Measurements from ENCODE around the gene ABCA2.

The ABCA2 gene

DNA sequence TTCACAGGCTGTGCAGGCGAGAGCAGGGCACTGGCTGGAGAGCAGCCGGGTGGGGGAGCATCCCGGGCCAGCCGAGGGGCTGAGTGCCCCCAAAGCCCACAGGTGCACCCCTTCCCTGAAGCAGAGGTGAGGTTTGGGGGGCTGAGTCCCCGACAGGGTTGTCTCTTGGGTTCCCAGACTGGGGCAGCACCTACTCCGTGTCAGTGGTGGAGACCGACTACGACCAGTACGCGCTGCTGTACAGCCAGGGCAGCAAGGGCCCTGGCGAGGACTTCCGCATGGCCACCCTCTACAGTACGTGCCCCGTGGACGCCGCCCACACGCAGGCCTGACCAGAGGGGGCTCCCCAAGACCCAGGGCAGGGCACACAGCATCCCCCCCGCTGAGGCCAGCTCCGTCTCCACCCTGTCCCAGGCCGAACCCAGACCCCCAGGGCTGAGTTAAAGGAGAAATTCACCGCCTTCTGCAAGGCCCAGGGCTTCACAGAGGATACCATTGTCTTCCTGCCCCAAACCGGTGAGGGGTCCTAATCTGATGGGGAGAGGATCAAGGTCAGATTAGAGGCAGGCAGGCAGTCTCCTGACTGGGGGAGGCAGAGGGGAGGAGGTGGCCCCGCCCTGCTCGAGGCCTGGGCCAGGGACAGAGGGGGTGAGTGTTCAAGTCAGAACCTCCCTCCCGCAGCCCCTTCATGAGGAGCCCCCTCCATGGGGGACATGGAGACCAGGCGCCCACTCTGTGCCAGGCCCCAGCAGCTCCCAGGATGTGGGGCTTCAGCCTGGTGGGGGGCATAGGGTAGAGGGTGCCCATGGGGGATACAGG, 48.1 kb downstream of the ABCA2 start:
- no peak for DNase-seq

DNA sequence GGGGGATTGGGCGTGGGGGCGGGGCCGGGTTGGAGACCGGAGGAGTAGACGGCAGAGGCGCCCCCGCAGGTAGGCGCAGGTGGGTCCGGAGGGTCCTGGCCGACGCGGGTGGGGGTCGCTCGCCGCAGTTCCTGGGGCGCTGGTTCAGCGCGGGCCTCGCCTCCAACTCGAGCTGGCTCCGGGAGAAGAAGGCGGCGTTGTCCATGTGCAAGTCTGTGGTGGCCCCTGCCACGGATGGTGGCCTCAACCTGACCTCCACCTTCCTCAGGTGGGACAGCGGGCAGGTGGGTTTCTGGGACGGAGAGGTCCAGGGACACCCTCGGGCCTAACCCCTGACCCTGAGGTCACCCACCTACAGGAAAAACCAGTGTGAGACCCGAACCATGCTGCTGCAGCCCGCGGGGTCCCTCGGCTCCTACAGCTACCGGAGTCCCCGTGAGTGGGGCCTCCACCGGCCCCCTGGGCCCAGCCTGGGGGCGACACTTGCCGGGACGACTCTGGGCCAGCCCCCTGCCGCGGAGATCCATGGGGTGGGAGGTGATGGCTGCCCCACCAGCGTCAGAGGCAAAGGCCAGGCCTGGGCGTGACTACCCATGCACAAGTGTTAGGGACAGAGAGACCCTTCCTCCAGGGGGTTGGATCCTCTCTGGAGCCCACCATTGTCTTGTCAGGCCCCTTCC, 49.0 kb downstream of the ABCA2 start:
- DNase-seq, result no peak

DNA sequence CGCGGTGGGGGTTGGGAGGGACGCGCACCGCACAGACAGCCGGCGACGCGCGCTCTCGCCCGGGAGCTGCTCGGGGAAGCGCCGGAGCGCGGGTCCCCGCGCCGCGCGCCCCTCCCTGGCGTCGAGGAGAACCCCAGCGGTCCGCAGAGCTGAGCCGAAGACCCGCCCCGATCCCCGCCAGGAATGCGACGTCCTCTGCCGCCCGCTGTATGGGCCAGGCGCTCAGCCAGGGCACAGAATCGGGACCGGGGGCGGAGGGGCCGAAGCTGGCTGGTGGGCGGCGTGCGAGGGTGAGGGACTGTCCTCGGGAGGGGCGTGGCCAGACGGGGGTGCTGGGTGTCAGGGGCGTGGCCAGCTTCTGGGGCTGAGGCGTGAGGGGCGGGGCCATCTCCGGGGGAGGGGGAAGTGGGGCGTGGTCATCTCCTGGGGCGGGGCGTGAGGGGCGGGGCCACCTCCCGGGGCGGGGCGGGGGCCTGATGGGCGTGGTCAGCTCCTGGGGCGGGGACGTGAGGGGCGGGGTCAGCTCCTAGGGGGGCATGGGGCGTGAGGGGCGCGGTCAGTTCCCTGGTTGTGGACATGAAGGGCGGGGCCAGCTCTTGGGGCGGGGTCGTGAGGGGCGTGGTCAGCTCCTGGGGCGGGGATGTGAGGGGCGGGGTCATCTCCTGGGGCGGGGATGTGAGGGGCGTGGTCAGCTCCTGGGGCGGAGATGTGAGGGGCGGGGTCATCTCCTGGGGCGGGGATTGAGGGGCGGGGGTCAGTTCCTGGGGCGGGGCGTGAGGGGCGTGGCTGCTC, 49.8 kb downstream of the ABCA2 start:
- peak; percentile 11 for DNase-seq

DNA sequence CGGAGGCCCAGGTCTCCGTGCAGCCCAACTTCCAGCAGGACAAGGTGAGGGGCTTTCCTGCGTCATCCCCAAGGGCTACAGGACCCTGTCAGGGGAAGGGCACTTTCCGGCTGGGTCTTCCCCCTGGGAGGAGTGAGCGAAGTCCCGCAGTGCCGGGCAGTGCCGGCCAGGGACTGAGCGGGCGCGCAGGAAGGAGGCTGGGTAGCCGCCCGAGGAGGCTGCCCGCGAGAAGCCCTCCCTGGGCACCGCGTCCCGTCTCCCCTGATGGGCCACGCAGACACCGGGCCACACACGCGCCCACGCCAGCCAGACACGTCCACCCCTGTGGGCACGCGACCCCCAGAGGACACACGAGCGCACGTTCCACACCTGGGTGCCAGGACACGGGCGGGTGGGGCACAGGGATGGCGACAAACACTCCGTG, 50.4 kb downstream of the ABCA2 start:
- no peak for DNase-seq

DNA sequence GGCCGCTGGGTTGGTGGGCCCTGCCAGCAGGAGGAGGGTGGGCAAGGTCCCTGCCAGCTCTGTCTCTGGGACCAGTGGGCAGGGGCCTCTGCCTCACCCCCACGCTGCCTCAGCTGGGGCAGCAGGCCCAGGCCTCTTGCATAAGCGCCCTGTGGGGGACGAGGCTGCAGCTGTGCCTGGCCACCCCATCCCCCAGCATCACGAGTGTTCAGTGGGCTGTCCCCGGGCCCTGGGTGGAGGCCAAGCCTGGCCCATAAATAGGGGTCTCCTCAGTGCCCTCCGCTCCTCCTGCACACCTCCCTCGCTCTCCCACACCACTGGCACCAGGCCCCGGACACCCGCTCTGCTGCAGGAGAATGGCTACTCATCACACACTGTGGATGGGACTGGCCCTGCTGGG, 50.8 kb downstream of the ABCA2 start, which contains the start of gene PTGDS:
Gene PTGDS, plus strand, starts transcription at position 282 of the 400 bp plus-strand sequence. Its CDS starts 75 bp downstream, at position 357.
- DNase-seq, result no peak

DNA sequence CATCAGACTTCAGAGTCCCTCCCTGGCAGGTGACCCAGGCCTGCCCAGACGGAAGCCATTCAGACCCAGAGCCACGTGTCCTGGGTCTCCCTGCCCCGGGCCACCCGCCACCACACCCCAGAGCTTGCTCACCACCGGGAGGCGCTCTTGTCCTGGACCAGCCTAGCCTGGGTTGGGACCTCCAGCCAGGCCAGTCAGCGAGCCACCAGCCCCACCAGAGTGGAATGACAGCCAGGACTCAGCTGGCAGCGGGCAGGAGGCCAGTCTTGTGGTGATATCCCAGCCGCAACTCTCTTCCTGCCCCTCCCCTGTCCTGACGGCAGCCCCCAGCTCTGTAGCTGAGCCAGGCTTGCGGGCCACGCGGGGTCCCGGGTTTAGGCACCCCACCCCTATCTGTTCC, 52.4 kb downstream of the ABCA2 start:
- DNase-seq, result no peak

DNA sequence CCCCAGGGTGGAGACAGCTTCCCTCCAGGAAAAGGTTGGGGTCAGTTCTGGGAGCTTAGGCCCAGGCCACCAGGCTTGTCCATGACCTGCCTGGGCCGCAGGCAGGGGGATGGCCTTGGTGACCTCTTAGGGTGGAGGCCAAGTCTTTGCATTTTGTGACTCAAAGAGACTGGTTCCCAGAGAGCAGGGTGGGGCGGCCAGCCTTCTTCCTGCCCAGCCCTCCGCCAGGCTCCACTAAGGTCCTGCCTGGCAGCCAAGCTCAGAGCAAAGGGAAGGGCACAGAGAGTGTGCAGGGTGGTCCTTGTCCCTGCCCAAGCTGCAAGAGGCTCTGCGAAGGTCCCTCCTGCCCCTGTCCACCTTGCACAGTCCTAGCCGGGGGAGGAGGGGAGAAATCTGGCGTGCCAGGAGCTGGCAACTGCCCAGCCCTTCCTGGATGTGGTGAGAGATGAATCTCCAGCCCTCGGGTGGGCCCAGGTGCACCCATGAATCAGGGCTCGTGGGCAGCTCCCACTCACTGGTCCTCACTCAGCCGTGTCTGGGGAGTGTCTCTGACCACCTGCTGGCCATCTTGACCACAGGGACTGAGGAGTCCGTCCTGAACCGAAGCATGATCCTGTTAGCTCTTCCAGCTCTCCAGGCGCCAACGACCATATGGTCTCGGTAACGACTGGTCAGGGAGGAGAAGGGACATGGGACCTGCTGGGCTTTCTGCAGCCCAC, 53.1 kb downstream of the ABCA2 start:
- no peak for DNase-seq

DNA sequence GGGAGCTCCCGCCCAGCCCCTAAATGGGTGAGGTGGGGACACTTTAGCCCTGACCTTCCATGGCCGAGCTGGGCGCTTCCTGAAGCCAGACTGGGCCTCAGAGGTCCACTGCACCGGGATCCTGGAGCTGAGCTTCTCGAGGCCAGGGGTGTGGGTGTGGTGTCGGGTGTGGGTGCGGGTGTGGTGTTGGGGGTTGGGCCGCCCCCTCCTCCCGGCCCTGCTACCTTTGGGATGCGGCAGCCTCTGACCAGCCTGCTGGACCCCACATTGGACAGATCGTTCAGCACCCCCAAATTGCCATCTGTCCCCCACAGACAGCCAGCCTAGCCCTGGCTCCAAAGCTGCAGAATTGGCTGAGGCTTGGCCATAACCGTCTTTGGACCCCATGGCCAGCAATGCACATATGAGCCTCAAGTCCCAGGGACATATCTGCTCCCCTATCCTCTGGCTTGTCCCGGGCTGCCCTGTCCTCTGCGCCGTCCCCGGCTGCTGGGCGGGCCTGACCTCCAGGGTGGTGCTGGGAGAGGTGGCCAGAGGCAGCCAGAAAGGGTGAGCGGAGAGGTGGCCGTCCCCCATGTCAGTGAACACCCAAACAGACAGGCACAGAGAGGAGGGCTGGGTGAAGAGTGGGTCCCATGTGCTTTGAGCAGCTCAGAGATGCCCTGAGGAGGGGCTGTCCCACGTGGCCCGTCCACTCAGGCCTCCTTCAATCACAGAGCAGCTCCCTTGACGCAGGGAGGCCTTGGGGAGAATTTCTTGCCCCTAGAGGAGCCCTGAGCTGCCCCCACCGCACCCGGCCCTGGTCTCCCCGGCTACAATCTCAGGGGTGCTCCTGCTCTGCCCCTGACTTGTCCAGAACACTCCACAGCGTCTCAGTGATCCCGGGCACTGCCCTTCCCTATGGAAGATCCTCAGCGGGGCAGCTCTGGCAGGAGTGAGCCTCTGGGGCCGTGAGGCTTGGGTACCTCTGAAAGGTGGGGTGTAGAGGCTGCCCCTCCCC, 54.1 kb downstream of the ABCA2 start:
- no peak for DNase-seq

DNA sequence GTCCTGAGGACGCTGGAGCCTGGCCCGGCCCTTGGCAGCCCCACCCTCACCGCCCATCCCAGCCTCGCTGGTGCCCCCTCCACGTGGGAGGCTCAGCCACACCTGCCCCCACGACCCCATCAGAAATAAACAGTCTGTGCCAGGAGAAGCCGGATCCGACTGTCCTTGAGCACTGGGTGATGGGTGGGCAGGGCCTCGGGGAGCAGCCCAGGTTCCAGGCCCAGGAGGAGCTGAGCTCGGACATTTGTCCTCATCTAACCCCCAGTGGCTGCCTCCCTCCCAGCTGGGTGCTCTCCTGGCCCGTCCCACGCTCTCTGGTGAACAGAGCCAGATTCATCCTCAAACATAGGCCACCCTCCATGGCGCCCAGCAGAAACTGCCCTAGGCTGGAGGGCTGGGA, 55.3 kb downstream of the ABCA2 start:
- no peak for DNase-seq

DNA sequence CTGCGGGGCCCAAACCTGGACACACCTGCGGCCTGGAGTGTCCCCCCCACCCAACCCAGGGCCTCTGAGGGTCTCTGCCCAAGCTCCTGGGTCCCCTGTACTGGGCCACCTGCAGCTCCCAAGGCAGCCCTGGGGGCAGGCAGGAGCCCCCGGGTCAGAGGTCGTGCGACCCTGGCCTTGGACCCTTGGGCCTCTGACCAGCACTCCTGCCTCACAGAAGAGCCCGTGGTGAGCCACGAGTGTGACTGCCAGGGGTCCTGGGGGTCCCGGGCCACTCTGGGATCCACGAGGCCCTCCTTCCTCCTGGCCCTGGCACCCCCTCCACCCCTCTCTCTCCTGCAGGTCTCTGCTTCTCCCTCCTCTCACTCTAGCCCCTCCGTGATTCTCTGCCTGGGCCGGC, 55.7 kb downstream of the ABCA2 start:
- no peak for DNase-seq

DNA sequence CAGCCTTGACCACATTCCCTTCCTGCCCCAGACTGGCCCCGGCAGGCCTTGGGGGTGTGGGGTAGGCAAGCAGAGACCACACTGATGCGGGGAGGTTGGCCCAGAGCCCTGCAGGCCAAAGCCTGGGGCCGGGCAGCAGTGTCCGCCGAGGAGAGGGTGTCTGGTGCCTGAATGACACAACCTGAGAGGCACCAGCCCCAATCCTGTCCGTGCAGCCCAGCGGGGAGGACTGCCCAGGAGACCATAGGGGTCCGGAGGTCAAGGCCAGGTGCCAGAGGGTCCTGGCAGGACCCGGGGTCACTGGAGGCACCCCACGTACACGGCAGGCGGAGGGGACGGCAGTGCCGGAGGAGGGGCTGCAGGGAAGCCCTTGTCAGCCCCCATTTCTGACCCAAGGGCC, 56.3 kb downstream of the ABCA2 start:
- no peak for DNase-seq

DNA sequence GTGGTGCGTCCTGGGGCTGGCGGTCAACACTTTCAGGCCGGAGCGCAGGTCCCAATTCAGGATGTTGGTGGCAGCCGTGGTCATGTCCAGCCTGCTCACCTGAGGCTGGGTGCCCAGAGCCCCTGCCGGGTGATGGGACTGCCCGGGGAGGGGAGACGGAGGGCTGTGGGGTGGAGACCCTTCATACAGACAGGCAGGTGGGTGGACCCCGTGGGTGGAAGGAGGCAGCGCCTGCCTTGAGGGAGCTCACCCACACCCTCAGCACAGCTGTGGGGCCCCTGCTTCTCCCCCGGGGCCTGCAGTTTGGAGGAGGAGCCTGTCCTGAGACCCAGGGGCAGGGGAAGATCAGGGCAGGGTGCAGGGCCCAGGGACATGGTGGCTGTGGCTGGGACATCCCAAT, 57.7 kb downstream of the ABCA2 start:
- DNase-seq, result no peak

DNA sequence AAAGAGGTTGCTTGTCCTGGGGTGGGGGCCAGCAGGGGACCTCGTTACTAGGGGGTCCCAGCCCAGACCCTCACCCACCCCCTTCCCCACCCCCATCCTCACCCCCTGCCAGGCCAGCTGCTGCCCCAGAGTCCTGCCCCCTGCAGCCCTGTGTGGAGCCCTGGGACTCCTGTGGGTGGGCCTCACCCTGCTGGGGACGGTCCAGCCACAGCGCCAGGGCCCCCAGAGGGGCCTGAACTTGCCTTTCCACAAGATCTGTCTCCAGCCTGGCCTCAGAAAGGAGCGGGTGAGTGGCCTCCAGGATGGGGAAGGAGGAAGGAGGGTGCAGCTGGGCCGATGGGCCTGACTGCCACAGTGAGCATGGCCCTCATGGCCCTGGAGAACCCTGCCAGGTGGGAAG, 58.3 kb downstream of the ABCA2 start:
- DNase-seq, result no peak

DNA sequence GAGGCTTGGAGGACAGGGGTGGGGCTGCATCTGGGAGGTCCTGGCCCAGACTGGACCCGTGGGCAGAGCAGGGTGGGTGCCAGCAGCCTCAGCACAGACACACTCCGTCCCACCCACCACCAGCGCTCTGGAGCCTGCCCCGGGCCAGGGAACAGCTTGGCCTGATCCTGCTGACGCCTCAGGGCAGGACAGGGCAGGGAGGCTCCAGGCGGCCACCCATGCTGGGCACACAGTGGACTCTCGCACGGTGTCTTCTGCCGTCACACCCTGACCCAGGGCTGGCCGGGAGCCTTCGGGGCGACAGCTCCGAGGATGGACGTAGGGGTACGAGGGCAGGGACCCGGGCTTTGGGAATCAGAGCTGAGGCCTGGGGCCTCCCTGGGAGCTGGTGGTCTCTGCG, 58.9 kb downstream of the ABCA2 start:
- no peak for DNase-seq

DNA sequence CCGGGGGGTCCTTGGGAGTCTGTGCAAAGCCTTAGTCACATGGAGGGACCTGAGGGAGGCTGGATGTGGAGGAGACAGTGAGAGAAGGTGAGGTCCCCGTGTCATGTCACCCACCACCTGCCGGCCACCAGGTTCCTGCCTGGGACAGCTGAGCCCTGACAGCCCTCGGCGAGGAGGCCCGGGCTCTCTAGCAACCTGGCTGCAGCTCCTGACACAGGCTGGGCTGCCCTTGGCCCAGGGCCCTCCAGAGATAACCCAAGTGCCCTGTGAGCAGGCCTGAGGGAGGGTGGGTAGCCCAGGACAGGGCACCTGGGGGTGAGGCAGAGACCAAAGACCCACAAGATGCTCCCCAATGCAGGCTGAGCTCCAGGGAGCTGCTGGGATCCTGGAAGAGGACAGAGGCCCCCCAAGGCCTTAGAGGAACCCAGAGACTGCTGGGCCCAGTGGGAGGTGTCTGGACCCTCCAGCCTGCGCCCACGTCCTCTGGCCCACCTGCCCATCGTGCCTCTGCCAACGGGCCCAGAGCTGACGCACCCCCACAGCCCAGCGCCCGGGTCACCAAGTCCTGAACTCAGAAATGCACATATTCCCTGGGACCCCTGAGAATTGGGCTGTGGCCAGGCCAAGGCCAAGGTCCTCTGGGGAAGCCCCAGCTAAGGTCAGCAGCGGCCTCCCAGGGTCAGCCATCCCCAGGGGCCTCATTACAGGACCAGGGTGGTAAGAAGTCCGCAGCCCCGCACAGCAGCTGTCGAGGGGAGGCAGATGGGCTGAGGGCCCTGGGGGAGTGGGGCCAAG, 59.5 kb downstream of the ABCA2 start:
- DNase-seq, result no peak

DNA sequence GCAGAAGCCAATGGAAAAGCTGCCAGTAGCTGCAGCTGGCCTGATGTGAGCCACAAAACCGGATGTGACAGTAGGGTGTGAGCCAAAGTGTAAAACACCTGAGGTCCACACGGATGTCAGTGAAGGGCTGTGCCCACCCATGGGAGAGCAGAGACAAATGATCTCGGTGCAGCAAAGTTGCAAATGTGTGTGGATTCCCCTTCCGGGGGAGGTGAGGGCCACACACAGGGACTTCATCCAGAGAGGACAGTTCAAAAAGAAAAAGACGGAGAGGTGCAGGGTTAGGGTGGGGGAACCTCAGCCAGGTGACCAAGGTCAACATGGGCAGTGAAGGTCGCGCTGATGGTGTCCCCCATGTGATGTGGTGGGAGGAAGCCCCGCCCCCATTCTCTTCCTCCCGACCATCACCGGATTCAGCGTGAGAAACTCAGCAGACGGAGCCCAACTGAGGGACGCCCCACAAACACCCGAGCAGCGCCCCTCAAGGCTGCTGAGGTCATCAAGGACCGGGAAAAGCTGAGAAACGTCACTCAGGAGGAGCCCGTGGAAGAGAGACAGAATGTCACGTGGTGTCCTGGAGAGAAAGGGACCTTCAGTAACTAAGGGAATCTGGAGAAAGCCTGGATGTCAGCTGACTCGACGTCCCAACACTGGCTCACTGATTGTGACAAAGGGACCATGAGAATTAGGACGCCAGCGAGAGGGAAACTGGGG, 62.1 kb downstream of the ABCA2 start:
- DNase-seq, result no peak

DNA sequence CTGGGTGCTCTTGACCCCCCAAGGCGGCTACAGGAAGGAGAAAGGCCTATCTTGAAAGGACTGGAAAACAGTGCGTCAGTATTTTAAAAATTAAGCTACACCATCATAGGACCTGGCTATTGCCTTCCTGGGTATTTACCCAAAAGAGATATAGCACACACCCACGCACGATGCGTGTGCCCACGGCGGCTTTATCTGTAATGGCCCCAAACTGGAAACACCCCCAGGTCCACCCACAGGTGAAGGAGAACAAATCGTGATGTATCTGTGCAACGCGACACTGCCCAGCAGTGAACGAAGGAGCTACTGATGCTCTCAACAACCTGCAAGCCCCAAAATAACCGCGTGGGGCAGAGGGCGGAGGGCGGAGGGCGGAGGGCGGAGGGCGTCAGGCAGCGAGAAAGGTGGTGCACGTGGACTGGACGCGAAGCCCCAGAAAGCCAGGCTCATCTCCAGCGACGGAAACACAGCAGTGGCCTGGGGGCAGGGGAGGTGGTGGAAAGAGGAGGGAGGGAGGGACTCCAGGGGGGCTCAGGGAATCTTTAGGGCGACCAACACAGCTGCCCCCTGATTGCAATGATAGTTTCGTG, 63.1 kb downstream of the ABCA2 start:
- no peak for DNase-seq

DNA sequence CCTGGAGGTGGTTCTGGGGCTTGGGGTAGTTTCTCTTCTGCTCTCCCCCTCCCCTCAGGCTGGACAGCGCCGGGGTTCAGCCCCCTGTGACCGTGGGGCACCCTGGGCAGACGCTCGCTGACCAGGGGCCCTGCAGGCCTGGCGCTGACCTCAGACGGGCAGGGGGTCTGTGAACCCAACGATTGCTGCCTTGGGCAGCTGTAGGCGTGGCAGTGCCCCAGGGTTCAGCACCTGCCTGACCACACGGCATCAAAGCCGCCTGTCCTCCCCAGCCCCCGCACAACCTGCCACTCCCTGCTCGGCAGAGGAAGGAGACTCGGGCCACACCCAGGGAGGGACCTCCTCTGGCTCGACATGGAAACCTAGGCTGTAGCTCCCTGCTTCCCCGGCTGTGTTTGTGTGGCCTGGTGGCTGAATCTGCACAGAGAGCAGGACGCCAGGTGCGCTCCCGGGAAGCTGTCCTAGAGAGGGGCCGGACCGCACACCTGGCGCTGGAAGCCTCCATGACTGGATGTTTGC, 63.8 kb downstream of the ABCA2 start:
- peak; percentile 44 for DNase-seq

DNA sequence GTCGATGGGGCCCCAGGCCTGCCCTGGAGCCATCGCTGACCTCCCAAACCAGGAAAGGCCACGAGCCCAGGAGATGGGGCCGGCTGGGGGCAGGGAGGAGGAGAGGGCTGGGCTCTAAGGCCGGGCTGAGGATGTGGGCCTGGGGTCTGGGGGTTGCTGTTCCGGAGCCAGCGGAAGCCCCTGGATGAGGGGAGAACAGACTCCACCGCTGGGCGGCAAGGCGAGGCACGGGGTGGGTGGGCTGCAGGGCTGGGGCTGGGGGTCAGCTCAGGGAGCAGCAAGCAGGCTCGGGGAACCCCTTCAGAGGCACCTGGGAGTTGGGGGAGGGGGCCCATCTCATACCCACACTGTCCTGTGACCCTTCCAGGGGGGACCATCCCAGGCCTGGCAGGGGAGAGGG, 64.3 kb downstream of the ABCA2 start:
- no peak for DNase-seq
